EH (cell line): ENCODE results near the gene RCSD1.
"Not testable (repeated sequence)": the region's sequence is repeated elsewhere in the genome, so short reads cannot be mapped to it uniquely, and the experiment has no call there.

Source experiments
- DNase-seq: peaks from one replicate; pipeline ENCODE4 v3.0.0-alpha.2; 2015; ENCODE audit warnings: low read depth

The RCSD1 gene, protein sequence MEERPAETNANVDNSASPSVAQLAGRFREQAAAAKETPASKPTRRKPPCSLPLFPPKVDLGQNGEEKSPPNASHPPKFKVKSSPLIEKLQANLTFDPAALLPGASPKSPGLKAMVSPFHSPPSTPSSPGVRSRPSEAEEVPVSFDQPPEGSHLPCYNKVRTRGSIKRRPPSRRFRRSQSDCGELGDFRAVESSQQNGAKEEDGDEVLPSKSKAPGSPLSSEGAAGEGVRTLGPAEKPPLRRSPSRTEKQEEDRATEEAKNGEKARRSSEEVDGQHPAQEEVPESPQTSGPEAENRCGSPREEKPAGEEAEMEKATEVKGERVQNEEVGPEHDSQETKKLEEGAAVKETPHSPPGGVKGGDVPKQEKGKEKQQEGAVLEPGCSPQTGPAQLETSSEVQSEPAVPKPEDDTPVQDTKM

DNA sequence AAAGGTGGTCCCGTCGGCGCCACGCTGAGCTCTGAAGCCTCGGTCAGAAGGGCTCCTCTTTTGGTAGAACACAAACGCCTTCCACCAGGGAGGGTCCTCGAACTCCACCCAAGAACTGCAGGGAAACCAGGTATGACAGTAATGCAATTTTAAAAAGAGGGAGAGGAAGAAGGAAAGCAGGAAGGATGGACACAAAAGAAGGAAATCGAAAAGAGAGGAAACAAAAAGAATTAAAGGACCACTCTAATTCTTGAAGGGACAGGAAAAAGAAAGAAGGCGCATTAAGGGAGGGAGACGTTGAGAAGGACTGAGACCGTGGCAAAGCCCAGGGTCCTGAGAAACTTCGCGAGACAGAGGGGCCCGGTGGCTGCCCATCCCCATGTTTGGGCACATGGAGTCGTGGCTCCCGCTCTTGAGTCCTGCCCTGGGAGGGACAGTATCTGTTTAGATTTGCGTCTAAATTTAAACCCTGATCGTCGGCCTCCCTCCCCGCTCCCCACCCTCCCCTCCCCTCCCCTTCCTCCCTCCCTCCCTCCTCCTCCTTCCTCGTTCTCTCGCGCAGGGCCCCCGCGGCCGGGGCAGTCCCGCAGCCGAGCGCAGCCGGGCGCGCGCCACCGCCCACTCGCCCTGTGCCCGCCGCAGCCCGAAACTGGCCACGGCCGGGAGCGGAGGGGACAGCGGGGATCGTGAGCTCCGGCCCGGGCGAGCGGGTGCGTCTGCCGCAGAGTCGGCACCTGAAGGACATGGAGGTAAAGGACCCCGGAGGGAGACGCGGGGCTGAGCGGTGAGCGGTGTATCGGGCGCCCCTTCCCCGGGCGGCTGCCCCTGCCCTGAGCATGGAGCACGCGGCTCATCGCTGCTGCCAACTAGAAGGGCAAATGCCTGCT is at the start of gene RCSD1:
RCSD1 (plus strand) TSS at position 552 of the 887 bp plus-strand sequence; CDS start at position 744, 192 bp downstream.
- peak; percentile 10 for DNase-seq

- no peak for DNase-seq
Observed at GRCh38 chr1:167582064-167582463, 48.0 kb upstream of the RCSD1 start.

DNA sequence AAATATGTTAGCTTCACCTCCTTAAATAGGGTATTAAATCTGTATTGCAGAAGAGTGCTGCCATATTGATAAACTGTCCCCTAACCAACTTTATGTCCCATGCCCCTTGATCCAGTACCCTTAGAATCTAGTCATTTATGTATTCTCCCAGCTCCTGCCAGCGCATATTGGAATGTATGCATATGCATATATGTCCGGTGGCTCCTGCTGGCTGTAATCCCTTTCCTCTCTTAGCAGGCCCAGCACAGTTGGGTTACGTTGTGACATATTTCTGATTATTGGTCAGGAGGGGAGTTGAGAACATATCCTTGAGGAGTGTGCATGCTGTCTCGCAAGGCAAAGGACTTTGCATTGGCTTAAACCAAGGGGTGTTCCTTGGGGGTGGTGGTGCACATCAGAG is 47.3 kb upstream of the RCSD1 start:
- no peak for DNase-seq

GRCh38 chr1:167584581-167584980 is 45.5 kb upstream of the RCSD1 start:
- DNase-seq, result no peak

DNA sequence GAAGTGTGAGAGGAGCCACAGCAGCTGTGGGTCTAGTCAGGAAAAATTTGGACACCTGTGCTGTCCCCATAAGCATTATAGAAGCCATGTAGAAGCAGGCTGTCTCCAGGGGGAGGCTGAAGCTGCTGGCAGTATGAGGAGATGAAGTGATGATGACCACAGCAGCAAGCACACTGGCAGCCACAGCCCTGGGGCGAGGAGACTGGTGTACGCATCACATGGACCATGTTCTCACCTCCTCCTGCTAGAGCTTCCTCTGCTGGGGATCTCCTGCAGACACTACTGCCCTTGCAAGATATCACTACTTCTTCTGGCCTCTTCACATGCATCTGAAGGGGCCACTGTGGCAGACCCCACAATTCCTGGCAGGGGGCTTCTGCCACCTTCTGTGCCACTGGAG is 42.7 kb upstream of the RCSD1 start:
- DNase-seq, result no peak

DNA sequence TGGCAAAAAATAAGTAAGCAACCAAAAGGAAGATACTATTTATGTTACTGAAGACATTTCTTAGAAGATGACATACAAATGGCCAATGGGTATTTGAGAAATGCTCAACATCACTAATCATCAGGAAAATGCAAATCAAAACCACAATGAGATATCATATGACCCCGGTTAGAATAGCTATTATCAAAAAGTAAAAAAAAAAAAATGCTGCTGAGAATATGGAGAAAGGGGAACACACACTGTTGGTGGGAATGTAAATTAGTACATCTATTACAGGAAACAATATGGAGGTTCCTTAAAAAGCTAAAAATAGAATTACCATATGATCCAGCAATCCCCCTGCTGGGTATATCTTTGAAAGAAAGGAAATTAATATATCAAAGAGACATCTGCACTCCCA is 42.2 kb upstream of the RCSD1 start:
- no peak for DNase-seq

DNA sequence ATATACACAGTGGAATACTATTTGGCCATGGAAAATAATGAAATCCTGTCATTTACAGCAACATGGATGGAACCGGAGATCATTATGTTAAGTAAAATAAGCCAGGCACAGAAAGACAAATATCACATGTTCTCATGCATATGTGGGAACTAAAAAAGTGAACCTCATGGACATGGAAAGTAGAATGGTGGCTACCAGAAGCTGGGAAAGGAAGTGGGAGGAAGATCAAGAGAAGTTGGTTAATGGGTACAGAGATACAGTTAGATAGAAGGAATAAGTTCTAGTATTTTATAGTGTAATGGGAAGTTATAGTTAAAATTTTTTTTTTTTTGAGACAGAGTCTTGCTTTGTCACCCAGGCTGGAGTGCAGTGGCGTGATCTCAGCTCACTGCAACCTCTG is 41.7 kb upstream of the RCSD1 start:
- no peak for DNase-seq

- DNase-seq, result no peak
Observed at GRCh38 chr1:167592475-167592874, 37.6 kb upstream of the RCSD1 start.

DNA sequence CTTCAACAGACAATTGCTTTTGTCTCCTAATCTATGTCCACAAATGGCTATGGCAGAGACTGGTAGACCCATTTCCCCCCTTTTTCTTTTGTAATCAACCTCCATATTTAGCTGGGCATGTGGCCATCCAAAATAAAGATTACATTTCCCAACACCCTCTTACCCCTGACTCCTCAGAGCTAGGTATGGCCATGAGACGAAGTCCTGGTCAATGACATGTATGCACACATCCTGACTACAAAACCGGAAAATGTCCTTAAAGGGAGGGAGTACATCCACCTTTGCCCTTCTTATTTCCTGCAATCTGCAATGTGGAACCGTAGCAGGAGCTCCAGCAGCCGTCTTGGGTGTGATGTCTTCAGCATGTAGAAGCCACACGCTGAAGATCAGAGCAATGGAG is 36.2 kb upstream of the RCSD1 start:
- no peak for DNase-seq

DNA sequence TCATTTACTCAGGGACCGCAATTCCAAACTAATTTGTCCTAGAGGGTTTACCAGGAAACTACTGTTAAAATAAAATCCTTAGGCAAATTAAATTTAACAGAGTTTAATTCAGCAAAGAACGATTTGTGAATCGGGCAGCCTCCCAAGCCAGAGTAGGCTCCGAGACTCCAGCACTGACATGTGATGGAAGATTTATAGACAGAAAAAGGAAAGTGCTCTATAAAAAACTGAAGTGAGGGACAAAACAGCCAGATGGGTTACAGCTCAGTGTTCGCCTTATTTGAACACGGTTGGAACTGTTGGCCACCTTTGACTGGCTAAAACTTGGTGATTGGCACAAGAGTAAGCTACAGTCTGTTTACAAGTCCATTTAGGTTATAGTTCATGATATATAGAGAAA is 35.2 kb upstream of the RCSD1 start:
- no peak for DNase-seq

- DNase-seq, result peak; percentile 55
Observed at GRCh38 chr1:167599957-167600581, 30.0 kb upstream of the RCSD1 start.

- peak; percentile 46 for DNase-seq
Observed at GRCh38 chr1:167601442-167602383, 28.3 kb upstream of the RCSD1 start.

DNA sequence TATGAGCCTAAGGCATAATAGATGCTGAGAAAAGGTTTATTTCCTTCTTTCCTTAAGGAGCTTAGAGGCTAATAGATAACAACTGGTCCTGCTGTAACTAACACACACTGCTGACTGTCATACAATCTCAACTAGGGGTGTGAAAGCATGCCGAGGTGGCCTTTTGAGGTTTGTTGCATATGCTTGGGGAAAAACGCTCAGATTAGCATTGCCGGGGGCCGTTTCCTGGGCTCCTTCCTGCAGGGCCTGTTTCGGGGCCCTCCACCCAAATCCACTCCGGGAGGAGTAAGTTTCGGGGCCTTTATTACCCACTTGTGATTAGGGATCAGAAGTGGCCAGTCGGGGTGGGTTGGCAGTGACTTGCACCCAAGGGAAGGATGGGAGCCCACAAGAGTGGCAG is 27.2 kb upstream of the RCSD1 start:
- DNase-seq, result no peak

- DNase-seq, result no peak
Observed at GRCh38 chr1:167605576-167605975, 24.5 kb upstream of the RCSD1 start.

DNA sequence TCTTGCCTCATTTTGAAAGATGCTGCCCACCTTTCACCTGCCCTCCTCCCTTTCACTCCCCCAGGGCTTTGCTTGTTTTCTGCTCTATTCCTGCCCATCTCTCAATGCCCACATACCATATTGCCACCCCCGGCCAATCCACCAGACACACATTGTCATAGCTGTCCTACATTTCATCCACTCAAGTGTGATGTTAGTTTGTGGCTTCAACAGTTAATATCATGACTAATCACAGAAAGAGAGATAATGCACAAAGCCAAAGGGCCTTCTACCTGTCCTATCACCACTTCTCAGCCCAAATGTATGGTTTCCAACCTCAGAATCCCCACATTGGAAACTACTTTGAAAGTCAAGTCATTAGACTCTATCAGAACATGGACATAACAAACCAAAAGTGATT is 18.0 kb upstream of the RCSD1 start:
- DNase-seq, result no peak

DNA sequence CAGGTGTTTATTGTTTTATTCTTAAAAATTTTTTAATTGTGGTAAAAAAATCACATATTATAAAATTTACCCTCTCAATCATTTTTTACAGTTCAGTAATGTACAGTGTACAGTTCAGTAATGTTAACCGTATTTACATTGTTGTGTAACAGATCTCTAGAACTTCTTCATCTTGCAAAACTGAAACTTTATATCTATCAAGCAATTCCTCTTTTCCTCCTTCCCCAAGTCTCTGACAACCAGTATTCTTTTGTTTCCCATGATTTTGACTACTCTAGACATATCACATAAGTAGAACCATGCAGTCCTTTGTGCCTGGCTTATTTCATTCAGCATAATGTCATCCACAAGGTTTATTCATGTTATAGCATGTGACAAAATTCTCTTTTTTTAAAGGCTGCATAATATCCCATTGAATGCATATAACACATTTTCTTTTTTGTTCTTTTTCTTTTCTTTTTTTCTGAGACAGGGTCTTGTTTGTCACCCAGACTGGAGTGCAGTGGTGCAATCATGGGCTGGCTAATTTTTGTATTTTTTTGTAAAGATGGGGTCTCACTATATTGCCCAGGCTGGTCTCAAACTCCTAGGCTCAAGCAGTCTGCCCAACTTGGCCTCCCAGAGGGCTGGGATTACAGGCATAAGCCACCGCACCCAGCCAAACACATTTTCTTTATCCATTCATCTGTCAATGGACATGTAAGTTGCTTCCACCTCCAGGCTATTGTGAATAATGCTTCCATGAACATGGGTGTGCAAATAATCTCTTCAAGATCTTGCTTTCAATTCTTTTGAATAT is 17.2 kb upstream of the RCSD1 start:
- DNase-seq, result no peak

- not testable (repeated sequence) for DNase-seq
Observed at GRCh38 chr1:167613984-167614383, 16.0 kb upstream of the RCSD1 start.

GRCh38 chr1:167614851-167615250 is 15.2 kb upstream of the RCSD1 start:
- no peak for DNase-seq

GRCh38 chr1:167616521-167616920 is 13.5 kb upstream of the RCSD1 start:
- DNase-seq, result no peak
